ENCODE results near the gene TASP1. TPM values are rescaled to one million over a fixed set of nuclear protein-coding genes. Genes with fewer than 3 reads are reported as not detected.

TASP1 gene
- total RNA-seq, 1 donor from 2014 or later, result 13.8 TPM

- no peaks in the 10 kb centered on the region for H3K27me3 Mint-ChIP-seq (ENCODE audit: insufficient read depth)
- no peak overlapping the region for H3K27ac Mint-ChIP-seq
- H3K36me3 Mint-ChIP-seq (ENCODE audit: low read depth), result no peaks in the 10 kb centered on the region
- DNase-seq (ENCODE audit: low spot score), result no peak
- intact Hi-C loops (cut with micrococcal nuclease), result no loop called here
- no peaks in the 10 kb centered on the region for H3K9me3 Mint-ChIP-seq
- H3K4me3 Mint-ChIP-seq, result no peak overlapping the region
- no peaks in the 10 kb centered on the region for H3K4me1 Mint-ChIP-seq (ENCODE audit: low read depth)
Observed at GRCh38 chr20:13535627-13536026, 103.1 kb downstream of the TASP1 start.

- Mint-ChIP-seq H3K4me3 (no peak overlapping the region), H3K27ac (no peak overlapping the region), H3K4me1 (ENCODE audit: low read depth) (no peaks in the 10 kb centered on the region), H3K36me3 (ENCODE audit: low read depth) (no peaks in the 10 kb centered on the region), H3K27me3 (ENCODE audit: insufficient read depth) (no peaks in the 10 kb centered on the region), H3K9me3 (no peaks in the 10 kb centered on the region)
- intact Hi-C loops (cut with micrococcal nuclease), result no loop called here
- no peak for DNase-seq (ENCODE audit: low spot score)
Observed at GRCh38 chr20:13533946-13534345, 104.8 kb downstream of the TASP1 start.

- DNase-seq (ENCODE audit: low spot score), result no peak
- H3K27ac Mint-ChIP-seq, result no peak overlapping the region
- intact Hi-C loops (cut with micrococcal nuclease), result no loop called here
- no peaks in the 10 kb centered on the region for H3K9me3 Mint-ChIP-seq
- H3K36me3 Mint-ChIP-seq (ENCODE audit: low read depth), result peaks cover 16% of the 10 kb centered on the region
- no peaks in the 10 kb centered on the region for H3K4me1 Mint-ChIP-seq (ENCODE audit: low read depth)
- H3K27me3 Mint-ChIP-seq (ENCODE audit: insufficient read depth), result no peaks in the 10 kb centered on the region
- no peak overlapping the region for H3K4me3 Mint-ChIP-seq
Observed at GRCh38 chr20:13530146-13530545, 108.6 kb downstream of the TASP1 start.

- DNase-seq (ENCODE audit: low spot score), result no peak
- intact Hi-C loops (cut with micrococcal nuclease), result no loop called here
- Mint-ChIP-seq H3K27ac (no peak overlapping the region), H3K4me1 (ENCODE audit: low read depth) (no peaks in the 10 kb centered on the region), H3K9me3 (no peaks in the 10 kb centered on the region), H3K4me3 (no peak overlapping the region), H3K36me3 (ENCODE audit: low read depth) (peaks cover 22% of the 10 kb centered on the region), H3K27me3 (ENCODE audit: insufficient read depth) (no peaks in the 10 kb centered on the region)
Observed at GRCh38 chr20:13526551-13526950, 112.2 kb downstream of the TASP1 start.

- Mint-ChIP-seq H3K27ac (no peak overlapping the region), H3K9me3 (no peaks in the 10 kb centered on the region), H3K36me3 (ENCODE audit: low read depth) (peaks cover 22% of the 10 kb centered on the region), H3K27me3 (ENCODE audit: insufficient read depth) (no peaks in the 10 kb centered on the region), H3K4me1 (ENCODE audit: low read depth) (no peaks in the 10 kb centered on the region), H3K4me3 (no peak overlapping the region)
- intact Hi-C loops (cut with micrococcal nuclease), result no loop called here
- DNase-seq (ENCODE audit: low spot score), result no peak
Observed at GRCh38 chr20:13525225-13525940, 113.3 kb downstream of the TASP1 start.

- Mint-ChIP-seq H3K4me1 (ENCODE audit: low read depth) (no peaks in the 10 kb centered on the region), H3K4me3 (no peak overlapping the region), H3K27me3 (ENCODE audit: insufficient read depth) (no peaks in the 10 kb centered on the region), H3K9me3 (no peaks in the 10 kb centered on the region), H3K36me3 (ENCODE audit: low read depth) (peaks cover 22% of the 10 kb centered on the region), H3K27ac (no peak overlapping the region)
- intact Hi-C loops (cut with micrococcal nuclease), result no loop called here
- DNase-seq (ENCODE audit: low spot score), result no peak
Observed at GRCh38 chr20:13524339-13524738, 114.4 kb downstream of the TASP1 start.

GRCh38 chr20:13517831-13518230 lies 120.9 kb downstream of the TASP1 start:
- DNase-seq (ENCODE audit: low spot score), result no peak
- no peaks in the 10 kb centered on the region for H3K4me1 Mint-ChIP-seq (ENCODE audit: low read depth)

GRCh38 chr20:13515796-13516558 lies 122.8 kb downstream of the TASP1 start:
- no peak for DNase-seq (ENCODE audit: low spot score)
- intact Hi-C loops (cut with micrococcal nuclease), result no loop called here
- Mint-ChIP-seq H3K4me3 (no peak overlapping the region), H3K27ac (no peak overlapping the region), H3K4me1 (ENCODE audit: low read depth) (no peaks in the 10 kb centered on the region), H3K36me3 (ENCODE audit: low read depth) (peaks cover 11% of the 10 kb centered on the region), H3K9me3 (peaks cover 9% of the 10 kb centered on the region), H3K27me3 (ENCODE audit: insufficient read depth) (no peaks in the 10 kb centered on the region)

More at GRCh38 chr20:13517831-13518230, 120.9 kb downstream of the TASP1 start:
- intact Hi-C loops (cut with micrococcal nuclease), result no loop called here
- Mint-ChIP-seq H3K9me3 (peaks cover 5% of the 10 kb centered on the region), H3K36me3 (ENCODE audit: low read depth) (peaks cover 10% of the 10 kb centered on the region), H3K4me3 (no peak overlapping the region), H3K27me3 (ENCODE audit: insufficient read depth) (no peaks in the 10 kb centered on the region), H3K27ac (no peak overlapping the region)

- Mint-ChIP-seq H3K27me3 (ENCODE audit: insufficient read depth) (no peaks in the 10 kb centered on the region), H3K9me3 (peaks cover 9% of the 10 kb centered on the region), H3K4me1 (ENCODE audit: low read depth) (no peaks in the 10 kb centered on the region), H3K36me3 (ENCODE audit: low read depth) (peaks cover 11% of the 10 kb centered on the region), H3K4me3 (no peak overlapping the region), H3K27ac (no peak overlapping the region)
- DNase-seq (ENCODE audit: low spot score), result no peak
- intact Hi-C loops (cut with micrococcal nuclease), result no loop called here
Observed at GRCh38 chr20:13515291-13515690, 123.4 kb downstream of the TASP1 start.

GRCh38 chr20:13510837-13511488 lies 127.8 kb downstream of the TASP1 start:
- H3K36me3 Mint-ChIP-seq (ENCODE audit: low read depth), result peaks cover 10% of the 10 kb centered on the region

GRCh38 chr20:13507646-13508045 lies 131.1 kb downstream of the TASP1 start:
- Mint-ChIP-seq H3K9me3 (peaks cover 23% of the 10 kb centered on the region), H3K4me1 (ENCODE audit: low read depth) (no peaks in the 10 kb centered on the region), H3K4me3 (no peak overlapping the region), H3K27ac (no peak overlapping the region), H3K27me3 (ENCODE audit: insufficient read depth) (no peaks in the 10 kb centered on the region), H3K36me3 (ENCODE audit: low read depth) (peaks cover 7% of the 10 kb centered on the region)
- intact Hi-C loops (cut with micrococcal nuclease), result no loop called here
- no peak for DNase-seq (ENCODE audit: low spot score)

More at GRCh38 chr20:13510837-13511488, 127.8 kb downstream of the TASP1 start:
- no peaks in the 10 kb centered on the region for H3K27me3 Mint-ChIP-seq (ENCODE audit: insufficient read depth)
- no peaks in the 10 kb centered on the region for H3K4me1 Mint-ChIP-seq (ENCODE audit: low read depth)
- intact Hi-C loops (cut with micrococcal nuclease), result no loop called here
- no peak overlapping the region for H3K27ac Mint-ChIP-seq
- no peak for DNase-seq (ENCODE audit: low spot score)
- peaks cover 19% of the 10 kb centered on the region for H3K9me3 Mint-ChIP-seq
- no peak overlapping the region for H3K4me3 Mint-ChIP-seq

- no peak for DNase-seq (ENCODE audit: low spot score)
- no peak overlapping the region for H3K4me3 Mint-ChIP-seq
- H3K36me3 Mint-ChIP-seq (ENCODE audit: low read depth), result peaks cover 4% of the 10 kb centered on the region
- peaks cover 44% of the 10 kb centered on the region for H3K9me3 Mint-ChIP-seq
- no peaks in the 10 kb centered on the region for H3K27me3 Mint-ChIP-seq (ENCODE audit: insufficient read depth)
- H3K4me1 Mint-ChIP-seq (ENCODE audit: low read depth), result no peaks in the 10 kb centered on the region
- H3K27ac Mint-ChIP-seq, result no peak overlapping the region
- intact Hi-C loops (cut with micrococcal nuclease), result no loop called here
Observed at GRCh38 chr20:13501500-13501899, 137.2 kb downstream of the TASP1 start.

- H3K4me3 Mint-ChIP-seq, result no peak overlapping the region
- no peaks in the 10 kb centered on the region for H3K4me1 Mint-ChIP-seq (ENCODE audit: low read depth)
- intact Hi-C loops (cut with micrococcal nuclease), result no loop called here
- H3K27me3 Mint-ChIP-seq (ENCODE audit: insufficient read depth), result no peaks in the 10 kb centered on the region
- peaks cover 11% of the 10 kb centered on the region for H3K9me3 Mint-ChIP-seq
- H3K36me3 Mint-ChIP-seq (ENCODE audit: low read depth), result peaks cover under 1% of the 10 kb centered on the region
- DNase-seq (ENCODE audit: low spot score), result no peak
- no peak overlapping the region for H3K27ac Mint-ChIP-seq
Observed at GRCh38 chr20:13494019-13494418, 144.7 kb downstream of the TASP1 start.
